GM18868 (cell line): Measurements from ENCODE around the gene ADGRD1.
A peak's percentile ranks its signal among the peaks of the same experiment; 100 is the strongest.
"Not testable (repeated sequence)": the region's sequence is repeated elsewhere in the genome, so short reads cannot be mapped to it uniquely, and the experiment has no call there.

Experiments used
- ATAC-seq: cut with Tn5 transposase; IDR thresholded peaks from one replicate; pipeline ENCODE4 v1.9.1; 2021; ENCODE audit warnings: mild to moderate bottlenecking, moderate library complexity; ENCODE audit not compliant: unreplicated experiment

ADGRD1 gene

DNA sequence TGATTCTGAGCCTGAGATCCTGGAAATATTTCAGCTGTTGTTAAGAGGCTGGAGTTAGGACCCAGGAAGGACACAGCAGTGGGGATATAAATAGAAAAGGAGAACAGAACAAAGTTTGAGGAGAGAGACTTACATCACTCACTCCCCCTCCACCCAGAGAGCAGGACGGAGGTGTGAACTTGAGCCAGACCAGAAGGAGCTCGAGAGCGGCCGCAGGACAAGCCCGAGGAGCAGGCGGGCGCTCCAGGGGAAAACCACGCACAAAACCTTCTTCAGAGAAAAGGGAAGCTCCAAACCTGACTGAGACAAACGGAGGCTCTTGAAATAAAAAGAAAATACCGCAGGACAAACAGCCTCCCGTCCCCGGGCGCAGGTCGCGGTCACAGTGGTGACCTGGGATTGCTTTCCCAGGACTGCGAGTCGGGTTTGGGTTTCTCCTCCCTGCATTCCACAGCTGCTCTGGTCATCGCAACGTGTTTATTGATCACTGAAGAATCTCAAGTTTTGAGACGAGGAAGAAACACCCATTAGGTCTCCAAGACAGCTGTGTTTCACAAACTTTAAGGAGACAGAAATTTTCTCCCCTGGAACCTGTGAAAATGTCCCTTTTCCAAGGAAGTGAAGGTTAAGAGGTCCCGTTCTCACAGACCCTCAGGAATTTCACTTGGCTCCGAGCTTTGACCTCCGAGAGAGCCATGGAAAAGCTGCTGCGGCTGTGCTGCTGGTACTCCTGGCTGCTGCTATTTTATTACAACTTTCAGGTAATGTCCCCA, at the start of gene ADGRD1:
TSS of gene ADGRD1 (plus strand) at position 137 of the 773 bp plus-strand sequence. CDS start at position 696, 559 bp downstream.
- ATAC-seq = peak; percentile 75

DNA sequence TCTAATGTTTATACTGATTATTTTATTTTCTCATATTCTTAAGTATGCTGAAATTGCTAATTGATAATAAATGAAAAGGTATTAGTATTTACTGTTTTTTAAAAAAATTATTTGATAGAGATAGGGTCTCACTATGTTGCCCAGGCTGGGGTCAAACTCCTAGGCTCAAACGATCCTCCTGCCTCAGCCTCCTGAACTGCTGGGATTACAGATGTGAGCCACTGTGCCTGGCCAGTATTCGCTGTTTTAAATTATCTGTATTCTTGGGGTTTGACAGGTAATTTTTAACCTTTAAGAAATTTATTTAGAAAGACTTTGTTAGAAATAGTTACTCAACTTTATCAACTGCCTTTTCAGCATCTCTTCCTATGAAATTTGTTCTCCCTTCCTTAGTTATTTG, 49.6 kb upstream of the ADGRD1 start:
- no peak for ATAC-seq

DNA sequence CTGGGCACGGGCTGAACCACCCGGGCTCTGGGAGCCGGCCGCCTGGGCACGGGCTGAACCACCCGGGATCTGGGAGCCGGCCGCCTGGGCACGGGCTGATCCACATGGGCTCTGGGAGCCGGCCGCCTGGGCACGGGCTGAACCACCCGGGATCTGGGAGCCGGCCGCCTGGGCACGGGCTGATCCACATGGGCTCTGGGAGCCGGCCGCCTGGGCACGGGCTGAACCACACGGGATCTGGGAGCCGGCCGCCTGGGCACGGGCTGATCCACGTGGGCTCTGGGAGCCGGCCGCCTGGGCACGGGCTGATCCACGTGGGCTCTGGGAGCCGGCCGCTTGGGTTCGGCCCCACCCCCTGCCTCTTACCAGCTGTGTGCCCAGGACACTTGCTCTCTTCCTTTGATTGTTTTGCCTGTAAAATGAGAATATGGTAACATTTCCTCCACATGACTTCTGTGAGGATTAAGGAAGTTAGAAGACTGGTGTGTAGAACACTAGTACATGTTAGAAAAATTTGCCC, 48.7 kb upstream of the ADGRD1 start:
- ATAC-seq = not testable (repeated sequence)

DNA sequence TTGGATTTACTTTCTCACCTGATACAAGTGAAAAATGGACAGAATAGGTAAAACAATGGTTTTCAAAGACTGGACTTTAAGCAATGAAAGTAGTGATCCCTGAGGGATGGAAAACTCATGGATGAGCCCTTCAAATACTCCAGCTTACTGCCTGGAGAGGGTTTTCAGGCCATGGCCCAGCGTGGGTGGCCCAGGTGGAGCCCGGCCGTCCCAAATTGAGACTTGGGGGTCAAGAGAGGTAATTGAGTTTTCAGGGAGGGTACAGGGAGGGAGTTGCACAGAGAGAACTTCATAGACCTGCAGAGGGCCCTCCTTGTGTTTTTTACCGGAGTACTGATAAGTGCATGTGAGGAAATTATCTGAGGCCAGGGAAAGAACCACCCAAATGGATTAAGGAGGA, 44.6 kb upstream of the ADGRD1 start:
- no peak for ATAC-seq

DNA sequence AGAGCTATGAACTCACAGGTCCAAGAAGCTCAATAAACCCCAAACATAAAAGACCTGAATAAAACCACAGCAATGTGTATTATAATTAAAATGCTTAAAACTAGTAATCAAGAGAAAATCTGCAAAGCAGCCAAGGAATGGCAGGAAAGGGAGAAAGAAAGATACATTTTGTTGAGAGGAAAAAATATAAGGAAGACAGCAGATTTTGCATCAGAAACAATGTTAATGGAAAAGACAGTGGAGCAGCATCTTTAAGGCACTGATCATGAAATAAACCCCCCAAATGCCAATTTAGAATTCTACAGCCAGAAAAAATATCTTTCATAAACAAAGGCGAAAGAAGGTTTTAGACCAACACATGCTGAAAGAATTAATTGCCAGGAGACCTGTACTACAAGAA, 42.5 kb upstream of the ADGRD1 start:
- no peak for ATAC-seq

DNA sequence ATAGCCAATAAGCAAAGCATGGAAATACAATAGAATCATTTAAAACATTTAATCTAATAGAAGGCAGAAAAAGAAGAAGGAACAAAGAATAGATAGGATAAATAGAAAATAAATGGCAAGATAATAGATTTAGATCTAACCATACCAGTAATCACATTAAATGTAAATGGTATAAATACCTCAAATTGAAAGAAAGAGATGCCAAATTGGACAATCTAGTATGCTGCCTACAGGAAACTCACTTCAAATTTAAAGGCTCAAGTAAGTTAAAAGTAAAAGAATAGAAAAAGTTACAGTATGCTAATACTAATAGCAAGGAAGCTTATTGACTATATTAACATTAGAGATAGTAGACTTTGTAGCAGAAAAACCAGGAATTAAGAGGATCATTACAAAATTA, 41.8 kb upstream of the ADGRD1 start:
- no peak for ATAC-seq

DNA sequence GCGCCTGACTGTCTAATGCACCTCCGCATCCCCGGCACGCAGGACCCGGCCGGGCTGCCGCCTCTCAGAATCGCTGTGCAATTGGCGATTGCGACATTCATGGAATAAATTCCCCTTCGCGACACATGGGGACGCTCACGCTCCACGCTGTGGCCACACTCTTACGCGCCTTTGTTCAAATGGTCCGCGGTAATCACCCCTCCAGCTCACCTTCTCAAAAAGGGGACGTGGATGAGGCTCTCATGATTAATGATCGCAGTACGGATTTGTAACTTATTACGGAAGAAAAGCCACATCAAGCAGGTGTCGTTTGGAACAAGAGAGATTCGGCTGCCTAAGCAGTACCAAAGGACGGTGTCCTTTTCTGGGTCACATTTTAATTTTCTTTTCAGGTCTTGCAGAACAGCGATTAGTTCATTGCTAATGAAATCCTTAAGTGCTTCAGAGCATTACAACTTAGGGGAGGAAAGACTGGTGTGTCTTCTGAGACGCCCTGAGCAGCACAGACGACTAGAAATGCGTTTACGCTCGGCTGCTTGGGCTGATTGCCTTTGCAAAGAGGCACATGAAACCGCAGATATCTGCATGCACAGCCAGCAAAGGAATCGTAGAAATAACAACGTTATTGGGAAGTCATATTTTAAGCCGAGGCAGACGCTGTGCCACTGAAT, 37.3 kb upstream of the ADGRD1 start:
- peak; percentile 66 for ATAC-seq

DNA sequence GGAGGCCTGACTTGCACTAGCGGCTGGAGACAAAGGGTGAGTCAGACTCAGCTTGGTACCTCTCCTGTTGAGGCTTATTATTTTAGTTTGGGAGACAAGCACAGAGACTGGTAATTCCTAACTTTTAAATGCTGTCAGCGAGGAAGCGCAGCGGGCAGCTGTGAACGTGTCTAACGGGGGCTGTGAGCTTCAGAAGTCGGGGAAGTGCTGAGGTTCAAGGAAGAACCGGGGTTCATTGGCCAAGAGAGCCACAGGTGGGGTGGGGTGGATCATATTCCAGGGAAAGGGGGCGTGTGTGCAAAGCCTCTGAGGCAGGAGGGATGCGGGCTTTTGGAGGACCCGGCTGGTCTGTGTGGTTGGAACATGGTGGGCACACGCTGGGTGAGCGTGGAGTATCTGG, 36.1 kb upstream of the ADGRD1 start:
- ATAC-seq = no peak

DNA sequence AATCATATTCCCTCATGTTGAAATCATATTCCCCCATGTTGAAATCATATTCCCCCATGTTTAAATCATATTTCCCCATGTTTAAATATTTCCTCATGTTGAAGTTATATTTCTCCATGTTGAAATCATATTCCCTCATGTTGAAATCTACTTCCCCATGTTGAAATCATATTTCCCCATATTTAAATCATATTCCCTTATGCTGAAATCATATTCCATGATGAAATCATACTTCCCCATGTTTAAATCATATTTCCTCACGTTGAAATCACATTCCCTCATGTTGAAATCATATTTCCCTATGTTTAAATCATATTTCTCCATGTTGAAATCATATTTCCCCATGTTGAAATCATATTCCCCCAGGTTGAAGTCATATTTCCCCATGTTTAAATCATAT, 34.6 kb upstream of the ADGRD1 start:
- no peak for ATAC-seq

DNA sequence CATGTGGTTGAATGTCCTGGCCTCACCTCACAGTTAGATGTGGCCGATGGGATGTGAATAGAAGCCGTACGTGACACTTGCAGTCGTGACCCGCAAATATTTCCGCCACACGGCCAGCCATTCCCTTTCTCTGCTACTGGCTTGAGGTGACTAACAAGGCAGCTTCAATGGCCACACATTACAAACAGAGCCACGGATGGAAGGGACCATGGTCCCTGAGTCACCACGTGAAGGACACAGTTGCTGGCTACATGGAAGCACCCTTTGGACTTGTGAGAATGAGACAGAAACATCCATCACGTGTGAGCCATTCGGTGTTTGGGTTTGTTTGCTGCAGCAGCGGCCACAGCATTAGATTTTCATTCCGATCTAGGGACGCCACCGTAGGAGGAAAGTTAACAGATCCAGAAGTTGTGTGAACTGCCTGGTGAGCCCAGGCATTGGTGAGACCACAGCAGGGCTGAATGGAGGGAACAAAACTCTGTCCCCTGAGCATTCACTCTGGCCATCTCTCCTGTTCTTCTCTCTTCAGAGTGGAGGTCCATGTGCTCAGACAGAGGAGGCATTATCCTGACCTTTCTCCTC, 33.5 kb upstream of the ADGRD1 start:
- no peak for ATAC-seq

DNA sequence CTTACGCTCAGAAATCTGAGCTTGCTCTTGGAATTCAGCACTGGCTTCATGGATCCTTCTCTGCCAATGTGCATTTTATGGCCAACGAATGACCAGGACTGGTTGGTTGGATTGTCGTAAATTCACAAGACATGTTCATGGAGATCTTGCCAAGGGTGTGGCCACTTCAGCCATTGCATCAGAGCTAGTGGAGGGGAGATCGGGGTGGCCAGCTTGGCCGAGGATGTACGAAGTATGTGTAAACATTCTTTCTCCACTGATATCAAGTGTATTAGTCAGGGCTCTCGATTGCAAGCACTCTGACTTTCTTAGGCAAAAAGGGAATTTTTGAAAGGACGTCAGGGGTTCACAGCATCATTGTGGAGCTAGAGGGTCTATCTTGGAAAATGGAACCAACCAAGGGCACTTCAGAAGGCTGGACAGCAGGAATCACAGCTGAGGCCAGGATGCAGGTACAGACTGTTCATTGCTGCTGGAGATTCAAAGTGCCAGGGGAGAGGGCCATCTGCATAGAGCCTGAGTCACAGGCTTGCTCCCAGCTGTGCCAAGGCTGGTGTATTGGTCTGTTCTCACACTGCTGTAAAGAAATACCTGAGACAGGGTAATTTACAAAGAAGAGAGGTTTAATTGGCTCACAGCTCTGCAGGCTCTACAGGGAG, 32.9 kb upstream of the ADGRD1 start:
- no peak for ATAC-seq

DNA sequence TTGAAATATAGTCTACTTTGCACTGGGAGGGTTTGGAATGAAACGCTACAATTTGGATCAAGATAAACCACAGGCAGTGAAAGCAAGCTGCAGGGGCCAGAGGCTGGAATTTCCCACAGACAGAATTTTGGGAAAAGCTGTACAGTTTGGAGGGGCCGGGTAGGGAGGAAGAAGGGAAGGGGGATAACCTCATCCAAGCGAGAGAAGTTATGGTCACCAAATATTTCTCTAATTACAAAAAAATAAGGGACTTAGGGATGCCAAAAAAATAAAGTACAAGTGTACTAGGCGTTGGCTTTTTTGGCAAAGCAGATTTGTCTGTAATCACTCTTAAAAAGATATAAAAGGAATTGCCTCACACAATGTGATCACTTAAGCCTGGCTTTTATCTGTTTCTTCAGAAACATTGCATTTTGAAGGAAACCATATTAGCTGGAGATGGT, 31.2 kb upstream of the ADGRD1 start:
- ATAC-seq = no peak

DNA sequence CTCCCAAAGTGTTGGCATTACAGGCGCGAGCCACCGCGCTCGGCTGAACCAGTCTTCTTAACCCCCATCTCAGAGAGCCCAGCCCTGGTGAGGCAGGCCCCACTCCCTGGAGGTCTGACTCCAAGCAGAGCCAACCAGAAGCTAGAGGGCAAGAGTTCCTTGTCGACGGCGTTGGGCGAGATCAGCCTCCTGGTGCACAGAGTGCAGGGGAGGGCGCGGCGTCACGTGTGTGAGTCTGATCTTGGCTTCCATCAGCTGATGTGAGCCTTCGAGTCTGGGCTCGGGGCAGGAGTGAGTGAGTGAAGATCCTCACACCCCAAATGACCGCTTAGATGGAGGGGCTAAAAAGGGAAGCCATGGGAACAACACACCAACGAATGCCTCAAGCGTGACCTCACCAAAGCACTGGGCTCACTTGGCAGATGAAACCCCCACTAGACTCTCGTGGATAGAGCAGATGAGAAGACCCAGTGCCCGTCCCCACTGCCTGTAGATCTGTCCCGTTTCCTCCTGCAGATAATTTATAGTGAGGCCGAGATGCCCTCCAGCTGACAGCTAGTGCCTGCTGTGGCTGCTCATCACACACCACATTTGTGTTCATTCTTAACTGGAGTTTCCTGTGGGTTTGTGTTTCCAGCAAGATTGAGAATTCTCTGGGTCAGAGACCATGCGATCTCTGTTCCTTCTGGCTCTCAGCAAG, 28.6 kb upstream of the ADGRD1 start:
- no peak for ATAC-seq

DNA sequence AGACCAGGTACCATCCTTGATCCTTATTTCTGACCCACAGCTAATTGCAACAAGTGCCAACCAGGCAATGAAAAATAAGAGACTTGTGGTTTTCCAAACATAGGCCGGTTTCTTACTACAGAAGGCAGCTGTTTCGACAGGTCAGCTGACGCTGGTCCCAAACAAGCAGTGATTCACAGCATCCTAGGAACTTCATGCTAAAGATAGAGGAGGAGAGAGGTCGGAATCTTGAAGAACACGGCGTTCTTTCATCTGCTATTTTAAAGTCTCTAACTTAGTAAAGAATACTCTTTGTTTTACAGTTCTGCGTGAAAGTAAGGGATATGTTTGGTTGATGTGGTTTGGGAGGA, 28.1 kb upstream of the ADGRD1 start:
- no peak for ATAC-seq

DNA sequence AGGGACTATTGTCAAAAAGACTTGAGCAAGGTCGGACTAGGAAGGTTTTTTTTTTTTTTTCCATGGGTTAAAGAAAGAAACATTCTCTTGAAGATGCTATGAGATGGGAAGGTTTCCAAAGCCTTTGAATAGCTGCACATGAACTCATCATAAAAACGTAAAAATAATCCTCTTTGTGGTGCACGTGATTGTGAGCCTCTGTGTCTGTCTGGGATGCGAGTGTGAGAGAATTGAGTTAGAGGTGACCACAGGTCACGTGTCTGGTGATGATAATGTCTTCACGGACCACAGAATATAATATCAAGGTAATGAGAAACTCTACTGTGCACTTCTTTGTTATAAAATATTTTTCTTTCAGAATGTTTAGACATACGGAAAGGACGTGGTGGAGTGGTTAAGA, 24.3 kb upstream of the ADGRD1 start:
- ATAC-seq = no peak

DNA sequence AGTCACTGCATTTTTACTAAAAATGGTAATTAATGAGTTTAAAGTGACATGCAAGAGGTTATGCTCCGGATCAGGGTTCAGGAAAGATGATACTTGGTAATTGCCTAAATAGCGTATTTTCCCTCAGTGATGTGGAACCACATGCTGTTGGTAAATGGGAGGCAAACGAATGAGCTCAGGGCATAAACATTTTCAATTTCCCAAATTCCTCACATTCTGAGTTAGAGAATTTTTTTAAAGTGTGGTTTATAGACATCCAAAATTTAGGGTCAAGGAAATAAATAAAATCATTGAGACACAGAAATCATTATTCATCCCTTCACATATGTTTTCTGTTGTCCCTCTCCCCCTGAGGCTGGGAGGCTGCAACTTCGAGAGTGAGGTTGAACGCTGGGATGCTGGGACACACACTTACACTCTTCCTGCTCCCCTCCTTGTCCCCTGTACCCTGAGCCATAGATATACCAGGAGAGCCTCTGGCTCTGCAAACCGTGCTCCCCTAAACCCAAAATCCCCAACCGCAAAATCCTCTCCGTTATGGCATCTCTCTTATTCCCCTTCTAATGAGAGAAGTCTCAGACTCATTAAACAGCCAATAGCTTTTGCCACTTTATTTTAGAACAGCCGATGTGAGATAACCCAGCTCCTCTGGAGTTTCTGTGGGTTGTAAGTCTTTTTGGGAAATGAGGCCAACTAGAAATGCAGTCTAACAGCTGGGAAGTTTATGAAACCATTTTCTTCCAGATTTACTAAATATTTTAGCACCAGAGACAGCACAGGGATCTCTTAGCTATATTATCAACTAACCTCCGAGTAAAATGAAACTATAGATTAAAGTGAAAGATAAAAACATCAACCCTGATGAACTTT, 21.4 kb upstream of the ADGRD1 start:
- ATAC-seq = no peak

DNA sequence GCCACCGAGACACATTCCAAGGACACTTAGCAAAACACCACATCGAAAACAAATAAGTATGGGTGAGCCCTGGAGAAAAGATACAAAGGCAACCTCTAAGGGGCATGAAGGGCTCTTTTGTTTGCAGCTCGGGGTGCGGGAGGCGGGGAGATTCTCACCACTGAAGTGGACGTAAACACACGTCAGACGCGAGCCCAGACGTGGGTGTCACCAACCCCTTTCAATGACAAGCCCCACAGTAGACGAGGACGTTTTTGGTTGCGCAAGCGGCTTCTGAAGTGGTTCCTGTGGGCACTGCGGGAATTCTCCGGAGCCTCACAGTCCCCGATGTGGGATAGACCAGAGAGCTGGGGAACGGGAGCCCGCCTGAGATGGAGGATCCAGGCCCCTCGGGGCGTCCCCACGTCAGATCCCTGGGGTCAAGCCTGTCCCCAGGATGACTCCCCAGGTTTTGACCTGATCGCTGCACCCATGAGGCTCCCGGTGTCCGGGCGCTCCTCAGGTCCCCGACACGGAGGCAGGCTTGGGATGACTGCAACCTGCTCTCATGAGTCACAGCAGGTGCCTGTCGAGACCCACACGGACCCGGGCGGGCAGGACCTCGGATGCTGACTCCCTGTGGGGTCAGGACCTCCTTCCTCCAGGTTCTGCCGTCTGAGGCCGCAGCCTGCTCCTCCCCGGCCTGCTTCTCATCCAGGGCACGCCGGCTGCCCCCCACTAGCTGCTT, 20.3 kb upstream of the ADGRD1 start:
- ATAC-seq = no peak

DNA sequence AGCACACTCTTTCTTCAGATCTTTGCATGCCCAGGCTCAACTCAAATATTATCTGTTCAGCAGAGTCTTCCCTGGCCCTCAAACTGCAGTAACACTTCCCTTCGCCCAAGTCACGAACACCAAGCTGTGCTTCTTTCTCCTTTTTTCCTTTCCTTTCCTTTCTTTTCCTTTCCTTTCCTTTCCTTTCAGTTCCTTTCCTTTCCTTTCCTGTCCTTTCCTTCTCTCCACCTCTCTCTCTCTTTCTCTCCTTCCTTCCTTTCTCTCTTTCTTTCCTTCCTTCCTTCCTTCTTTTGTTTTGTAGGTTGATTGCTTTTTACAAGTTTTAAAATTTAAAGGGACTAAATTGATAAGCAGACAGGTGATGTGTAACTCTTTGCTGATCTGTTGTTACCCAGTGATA, 19.0 kb upstream of the ADGRD1 start:
- no peak for ATAC-seq

DNA sequence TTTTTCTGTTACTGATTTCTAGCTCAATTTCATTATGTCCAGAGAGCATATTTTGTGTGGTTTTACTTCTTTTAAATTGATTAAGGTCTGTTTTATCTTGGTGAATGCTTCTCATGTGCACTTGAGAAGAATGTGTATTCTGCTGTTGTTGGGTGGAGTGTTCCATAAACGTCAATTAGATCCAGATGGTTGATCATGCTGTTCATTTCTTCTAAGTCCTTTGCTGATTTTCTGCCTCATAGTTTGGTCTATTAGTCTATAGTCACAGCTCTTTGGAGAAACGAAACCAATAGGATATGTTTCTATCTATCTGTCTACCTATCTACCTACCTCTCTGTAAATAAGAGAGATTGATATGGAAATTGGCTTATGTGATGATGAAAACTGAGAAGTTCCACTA, 17.1 kb upstream of the ADGRD1 start:
- ATAC-seq = no peak
